Muscle of leg (tissue), 11 donors: ENCODE measurements around the gene HOXC11. TPM values are rescaled to one million over a fixed set of nuclear protein-coding genes. Genes with fewer than 3 reads are reported as not detected.

Experiments
- DNase-seq: peaks from one replicate; pipeline ENCODE4 v3.0.0; 2013
- H3K27ac ChIP-seq: one replicate; pipeline ENCODE4 v1.5.1; 2013; ENCODE audit warnings: mild to moderate bottlenecking, low read length, control low read depth
- H3K27me3 ChIP-seq: one replicate; pipeline ENCODE4 v1.6.1; 2013; ENCODE audit warnings: low read length; ENCODE audit not compliant: control insufficient read depth, insufficient read depth
- H3K36me3 ChIP-seq: one replicate; pipeline ENCODE4 v1.6.1; 2013; ENCODE audit warnings: low read length; ENCODE audit not compliant: control insufficient read depth, insufficient read depth
- H3K4me1 ChIP-seq: one replicate; pipeline ENCODE4 v1.6.1; 2013; ENCODE audit warnings: low read length; ENCODE audit not compliant: control insufficient read depth, insufficient read depth
- H3K4me3 ChIP-seq: one replicate; pipeline ENCODE4 v1.5.1; 2013; ENCODE audit warnings: low read length, control low read depth
- H3K9me3 ChIP-seq: replicated peaks from 2 replicates; pipeline ENCODE4 v1.6.1; 2013; ENCODE audit warnings: low read depth, low read length; ENCODE audit not compliant: control insufficient read depth
- WGBS: methylation state at CpG from one replicate; pipeline ENCODE4 v1.1.5; 2013; ENCODE audit warnings: missing lambda C conversion rate; ENCODE audit not compliant: insufficient coverage; 5-methylcytosine and 5-hydroxymethylcytosine counted together
- polyA plus RNA-seq, 8 donors: library from polyadenylated mRNA; unstranded; fragments of 120-200 nt; gene quantifications; one replicate each; pipeline versions ENCODE4 v1.2.1 to v1.2.3, GENCODE V29; 2013; ENCODE audit warnings: inconsistent platforms in 1 of 8, low replicate concordance in 1 of 8; ENCODE audit not compliant: insufficient read length in 8 of 8, insufficient read depth in 1 of 8
- total RNA-seq: library from RNA; stranded (reverse); fragments of 120-200 nt; gene quantifications from one replicate; pipeline ENCODE4 v1.2.4, GENCODE V29; 2013

HOXC11 gene
- total and polyA plus RNA-seq, 9 donors, result 2.9 to 9.3 (median 7.4) TPM

GRCh38 chr12:54012631-54013409 lies 39.9 kb downstream of the HOXC11 start:
- Histone ChIP-seq H3K36me3 (peaks cover 3% of the 10 kb centered on the region), H3K27ac (peak overlapping the region; percentile 91), H3K27me3 (peaks cover 63% of the 10 kb centered on the region), H3K9me3 (no peaks in the 10 kb centered on the region), H3K4me3 (no peak overlapping the region), H3K4me1 (peaks cover 54% of the 10 kb centered on the region)
- no peak for DNase-seq
- WGBS, result 33% methylated on average over 1 of the region's 6 CpGs

GRCh38 chr12:54014377-54015017 lies 41.6 kb downstream of the HOXC11 start:
- H3K4me1 ChIP-seq, result peaks cover 52% of the 10 kb centered on the region
- peaks cover 3% of the 10 kb centered on the region for H3K36me3 ChIP-seq
- peak; percentile 68 for DNase-seq
- peak overlapping the region; percentile 100 for H3K27ac ChIP-seq
- 41% methylated on average over 10 of the region's 36 CpGs for WGBS
- H3K9me3 ChIP-seq, result no peaks in the 10 kb centered on the region
- H3K27me3 ChIP-seq, result peaks cover 67% of the 10 kb centered on the region
- H3K4me3 ChIP-seq, result peak overlapping the region; percentile 24

GRCh38 chr12:54015018-54015931 lies 42.3 kb downstream of the HOXC11 start:
- Histone ChIP-seq H3K36me3 (peaks cover 3% of the 10 kb centered on the region), H3K4me3 (no peak overlapping the region), H3K27ac (peak overlapping the region; percentile 100), H3K4me1 (peaks cover 56% of the 10 kb centered on the region), H3K9me3 (no peaks in the 10 kb centered on the region), H3K27me3 (peaks cover 65% of the 10 kb centered on the region)
- DNase-seq, result no peak
- WGBS, result 61% methylated on average over 4 of the region's 23 CpGs

GRCh38 chr12:54016051-54016450 lies 43.1 kb downstream of the HOXC11 start:
- Histone ChIP-seq H3K27me3 (peaks cover 62% of the 10 kb centered on the region), H3K9me3 (no peaks in the 10 kb centered on the region)
- no CpG with 5 or more reads among the region's 3 CpGs for WGBS

GRCh38 chr12:54016478-54016964 lies 43.6 kb downstream of the HOXC11 start:
- peaks cover 66% of the 10 kb centered on the region for H3K4me1 ChIP-seq
- H3K4me3 ChIP-seq, result peak overlapping the region; percentile 86
- H3K27me3 ChIP-seq, result peaks cover 67% of the 10 kb centered on the region
- WGBS, result 0% methylated on average over 12 of the region's 25 CpGs
- H3K27ac ChIP-seq, result peak overlapping the region; percentile 100
- no peaks in the 10 kb centered on the region for H3K9me3 ChIP-seq
- H3K36me3 ChIP-seq, result no peaks in the 10 kb centered on the region
- DNase-seq, result peak; percentile 96

More at GRCh38 chr12:54016051-54016450, 43.1 kb downstream of the HOXC11 start:
- no peak for DNase-seq
- peak overlapping the region; percentile 86 for H3K4me3 ChIP-seq
- H3K27ac ChIP-seq, result peak overlapping the region; percentile 100
- peaks cover 63% of the 10 kb centered on the region for H3K4me1 ChIP-seq
- peaks cover 3% of the 10 kb centered on the region for H3K36me3 ChIP-seq

GRCh38 chr12:54017027-54017788 lies 44.3 kb downstream of the HOXC11 start:
- H3K27me3 ChIP-seq, result peaks cover 71% of the 10 kb centered on the region
- no peaks in the 10 kb centered on the region for H3K9me3 ChIP-seq
- peaks cover 73% of the 10 kb centered on the region for H3K4me1 ChIP-seq
- H3K27ac ChIP-seq, result peak overlapping the region; percentile 100
- H3K4me3 ChIP-seq, result peak overlapping the region; percentile 86
- under 1% methylated on average over 16 of the region's 24 CpGs for WGBS
- H3K36me3 ChIP-seq, result no peaks in the 10 kb centered on the region
- DNase-seq, result peak; percentile 84

GRCh38 chr12:54017878-54018467 lies 45.0 kb downstream of the HOXC11 start:
- DNase-seq, result peak; percentile 97
- no peaks in the 10 kb centered on the region for H3K9me3 ChIP-seq
- H3K36me3 ChIP-seq, result no peaks in the 10 kb centered on the region
- peak overlapping the region; percentile 86 for H3K4me3 ChIP-seq
- WGBS, result 2% methylated on average over 19 of the region's 34 CpGs
- peaks cover 78% of the 10 kb centered on the region for H3K4me1 ChIP-seq
- H3K27ac ChIP-seq, result peak overlapping the region; percentile 100
- peaks cover 73% of the 10 kb centered on the region for H3K27me3 ChIP-seq

GRCh38 chr12:54018468-54018984 lies 45.6 kb downstream of the HOXC11 start:
- peak overlapping the region; percentile 100 for H3K27ac ChIP-seq
- 5% methylated on average over 8 of the region's 29 CpGs for WGBS
- peaks cover 70% of the 10 kb centered on the region for H3K27me3 ChIP-seq
- peak; percentile 73 for DNase-seq
- no peaks in the 10 kb centered on the region for H3K9me3 ChIP-seq
- no peaks in the 10 kb centered on the region for H3K36me3 ChIP-seq
- H3K4me1 ChIP-seq, result peaks cover 78% of the 10 kb centered on the region
- H3K4me3 ChIP-seq, result peak overlapping the region; percentile 86
